KG1 (cell line): ENCODE results near the gene DGAT2L6.
"Not testable (repeated sequence)": the region's sequence is repeated elsewhere in the genome, so short reads cannot be mapped to it uniquely, and the experiment has no call there.

Experiments used
- DNase-seq: peaks from one replicate; lab custom pipeline; 2025; lab: John Stamatoyannopoulos, UW

DGAT2L6 gene

GRCh38 chrX:70196961-70197720 lies 19.9 kb downstream of the DGAT2L6 start:
- DNase-seq = no peak

GRCh38 chrX:70201732-70202131 lies 24.4 kb downstream of the DGAT2L6 start:
- DNase-seq = no peak

- DNase-seq = no peak
These were observed 31.2 kb downstream of the DGAT2L6 start for GRCh38 chrX:70208479-70208878.

- not testable (repeated sequence) for DNase-seq
These were observed 32.3 kb downstream of the DGAT2L6 start for GRCh38 chrX:70209570-70209969.

GRCh38 chrX:70219938-70220764 lies 42.9 kb downstream of the DGAT2L6 start:
- DNase-seq = no peak

GRCh38 chrX:70226048-70226447 lies 48.8 kb downstream of the DGAT2L6 start:
- no peak for DNase-seq

- no peak for DNase-seq
These were observed 49.4 kb downstream of the DGAT2L6 start for GRCh38 chrX:70226687-70227086.

GRCh38 chrX:70231666-70232065 lies 54.4 kb downstream of the DGAT2L6 start:
- no peak for DNase-seq

- DNase-seq = no peak
These were observed 57.1 kb downstream of the DGAT2L6 start, which contains the start of gene AWAT1 for GRCh38 chrX:70234355-70234754. Gene AWAT1 (plus strand): TSS chrX:70234655. CDS start chrX:70234696, 41 bp downstream.

GRCh38 chrX:70240751-70241150 lies 63.5 kb downstream of the DGAT2L6 start:
- DNase-seq = no peak

- no peak for DNase-seq
These were observed 64.2 kb downstream of the DGAT2L6 start for GRCh38 chrX:70241501-70241900.

- not testable (repeated sequence) for DNase-seq
These were observed 66.3 kb downstream of the DGAT2L6 start for GRCh38 chrX:70243601-70244000.

GRCh38 chrX:70244881-70245280 lies 67.6 kb downstream of the DGAT2L6 start:
- DNase-seq = no peak

- DNase-seq = no peak
These were observed 70.0 kb downstream of the DGAT2L6 start for GRCh38 chrX:70247252-70247651.

GRCh38 chrX:70252491-70252890 lies 75.2 kb downstream of the DGAT2L6 start:
- no peak for DNase-seq

GRCh38 chrX:70253377-70254062 lies 76.2 kb downstream of the DGAT2L6 start:
- no peak for DNase-seq

- no peak for DNase-seq
These were observed 76.7 kb downstream of the DGAT2L6 start for GRCh38 chrX:70254063-70254400.

- DNase-seq = no peak
These were observed 77.6 kb downstream of the DGAT2L6 start for GRCh38 chrX:70254909-70255308.
